COR-L47 (cell line): Measurements from ENCODE around the gene NCOA3.
A peak's percentile ranks its signal among the peaks of the same experiment; 100 is the strongest.
"Not testable (repeated sequence)": the region's sequence is repeated elsewhere in the genome, so short reads cannot be mapped to it uniquely, and the experiment has no call there.

Experiments used
- DNase-seq: peaks from one replicate; lab custom pipeline; 2025; lab: John Stamatoyannopoulos, UW

NCOA3 gene

GRCh38 chr20:47468290-47469050 is 33.2 kb upstream of the NCOA3 start:
- DNase-seq, result no peak

- no peak for DNase-seq
These were observed 26.2 kb upstream of the NCOA3 start for GRCh38 chr20:47475419-47476044.

- no peak for DNase-seq
These were observed 25.2 kb upstream of the NCOA3 start for GRCh38 chr20:47476452-47476851.

DNA sequence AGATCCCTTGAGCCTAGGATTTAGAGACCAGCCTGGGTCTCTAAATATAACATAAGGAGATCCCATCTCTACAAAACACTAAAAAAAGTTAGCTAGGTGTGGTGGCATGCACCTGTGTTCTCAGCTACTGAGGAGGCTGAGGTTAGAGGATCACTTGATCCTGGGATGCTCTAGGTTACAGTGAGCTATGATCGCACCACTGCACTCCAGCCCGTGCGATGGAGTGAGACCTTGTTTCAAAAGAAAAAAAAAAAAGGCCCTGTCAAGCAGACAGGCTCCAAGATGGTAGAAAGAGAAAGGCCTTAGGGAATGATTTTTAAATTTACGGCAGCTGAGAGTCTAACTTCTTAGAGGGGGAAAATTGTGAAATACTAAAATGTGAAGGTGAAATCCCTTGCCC is 22.6 kb upstream of the NCOA3 start:
- no peak for DNase-seq

GRCh38 chr20:47479506-47479905 is 22.2 kb upstream of the NCOA3 start:
- no peak for DNase-seq

DNA sequence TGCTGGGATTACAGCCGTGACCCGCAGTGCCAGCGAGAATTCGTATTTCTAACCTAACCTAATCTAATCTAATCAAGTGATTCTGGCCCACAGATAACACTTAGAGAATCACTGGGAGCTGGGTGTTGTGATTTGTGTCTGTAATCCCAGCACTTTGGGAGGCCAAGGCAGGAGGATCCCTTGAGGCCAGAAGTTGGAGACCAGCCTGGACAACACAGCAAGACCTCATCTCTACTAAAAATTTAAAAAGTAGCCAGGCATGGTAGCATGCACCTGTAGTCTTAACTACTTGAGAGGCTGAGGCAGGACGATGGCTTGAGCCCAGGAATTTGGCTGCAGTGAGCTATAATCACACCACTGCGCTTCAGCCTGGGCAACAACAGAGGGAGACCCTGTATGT is 21.4 kb upstream of the NCOA3 start:
- no peak for DNase-seq

GRCh38 chr20:47480705-47481104 is 21.0 kb upstream of the NCOA3 start:
- DNase-seq, result no peak

DNA sequence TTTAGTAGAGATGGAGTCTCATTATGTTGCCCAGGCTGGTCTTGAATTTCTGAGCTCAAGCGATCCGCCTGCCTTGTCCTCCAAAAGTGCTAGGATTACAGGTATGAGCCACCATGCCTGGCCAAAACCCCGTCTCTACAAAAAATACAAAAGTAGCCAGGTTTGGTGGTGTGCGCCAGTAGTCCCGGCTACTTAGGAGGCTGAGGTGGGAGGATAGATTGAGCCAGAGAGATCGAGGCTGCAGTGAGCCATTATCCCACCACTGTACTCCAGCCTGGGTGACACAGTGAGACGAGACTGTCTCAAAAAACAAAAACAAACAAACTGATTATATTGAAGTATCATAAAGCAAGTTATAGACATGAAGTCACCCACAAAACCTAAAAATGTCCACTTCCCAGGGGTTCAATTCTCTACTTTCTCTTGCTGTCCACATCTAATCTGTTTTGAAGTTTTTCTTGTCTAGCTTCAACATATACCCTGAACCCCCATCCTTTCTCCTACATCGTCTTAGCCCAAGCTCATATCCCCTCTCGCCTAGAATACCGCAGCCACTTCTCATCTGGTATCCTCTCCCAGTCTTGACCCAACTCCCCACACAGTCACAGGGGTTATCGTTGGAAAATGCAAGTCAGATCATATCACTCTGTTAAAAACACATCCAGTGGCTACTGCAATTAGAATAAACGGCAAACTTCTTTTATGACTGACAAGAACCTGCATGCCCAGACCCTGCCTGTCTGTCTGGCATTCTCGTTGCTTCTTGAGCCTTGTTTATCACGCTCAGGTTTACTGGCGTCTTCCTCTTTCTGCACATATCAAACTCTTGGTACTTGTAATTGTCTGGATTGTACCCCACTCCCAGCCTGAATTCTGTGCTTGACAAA is 20.1 kb upstream of the NCOA3 start:
- no peak for DNase-seq

- DNase-seq, result no peak
These were observed 19.0 kb upstream of the NCOA3 start for GRCh38 chr20:47482705-47483104.

GRCh38 chr20:47484303-47484702 is 17.4 kb upstream of the NCOA3 start:
- DNase-seq, result no peak

DNA sequence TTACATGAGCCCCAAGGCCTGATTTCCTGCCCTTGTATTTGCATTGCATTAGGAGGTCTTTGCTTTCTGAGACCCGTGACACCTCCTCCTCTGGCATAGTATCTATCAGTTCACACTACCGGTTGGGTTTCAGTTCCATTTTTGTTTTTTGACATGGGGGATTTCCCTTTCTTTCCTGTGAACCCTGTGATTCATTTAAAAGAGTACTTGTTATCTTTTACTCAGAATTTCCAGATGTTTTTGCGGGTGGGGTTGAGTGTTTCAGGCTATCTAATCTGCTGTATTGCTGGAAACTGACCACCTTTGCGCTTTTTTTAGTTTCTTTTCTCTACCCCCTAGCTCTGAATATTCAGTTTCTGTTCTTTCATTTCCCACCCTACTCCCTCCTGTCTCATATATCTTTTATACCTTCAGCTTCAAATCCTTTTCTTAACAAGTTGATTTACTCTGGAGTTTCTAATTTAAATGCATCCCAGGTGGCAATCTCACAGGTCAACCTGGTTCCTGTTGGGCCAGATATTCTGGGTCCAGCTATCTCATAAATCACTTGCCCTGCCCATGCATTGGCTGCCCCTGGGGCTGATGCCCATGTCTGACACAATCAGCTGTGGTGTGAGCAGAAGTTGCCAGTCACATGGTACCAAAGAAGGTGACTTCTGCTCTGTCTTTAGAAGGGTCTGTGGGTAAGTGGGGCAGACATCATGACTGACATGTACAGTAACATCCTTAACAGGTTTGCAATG is 14.3 kb upstream of the NCOA3 start:
- no peak for DNase-seq

- DNase-seq, result no peak
These were observed 12.2 kb upstream of the NCOA3 start for GRCh38 chr20:47489448-47489872.

DNA sequence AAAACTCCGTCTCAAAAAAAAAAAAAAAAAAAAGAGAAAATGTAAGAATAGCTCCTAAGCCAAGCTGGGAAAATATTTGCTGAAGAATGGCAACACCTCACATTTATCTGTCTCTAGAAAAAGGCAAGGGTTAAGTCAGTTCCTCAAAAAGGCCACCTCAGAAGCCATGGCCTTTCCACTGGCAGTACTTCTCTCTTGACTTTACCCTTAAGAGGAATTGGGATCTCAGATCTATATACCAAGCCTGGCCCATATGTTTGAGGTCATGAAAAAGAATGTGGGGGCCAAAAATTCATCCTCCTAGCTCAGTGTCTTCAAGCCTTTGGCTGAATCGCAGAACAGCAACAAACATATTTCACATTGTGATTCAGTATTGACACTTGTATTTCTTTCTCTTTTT is 10.9 kb upstream of the NCOA3 start:
- DNase-seq, result no peak

GRCh38 chr20:47492284-47492683 is 9.4 kb upstream of the NCOA3 start:
- DNase-seq, result no peak

DNA sequence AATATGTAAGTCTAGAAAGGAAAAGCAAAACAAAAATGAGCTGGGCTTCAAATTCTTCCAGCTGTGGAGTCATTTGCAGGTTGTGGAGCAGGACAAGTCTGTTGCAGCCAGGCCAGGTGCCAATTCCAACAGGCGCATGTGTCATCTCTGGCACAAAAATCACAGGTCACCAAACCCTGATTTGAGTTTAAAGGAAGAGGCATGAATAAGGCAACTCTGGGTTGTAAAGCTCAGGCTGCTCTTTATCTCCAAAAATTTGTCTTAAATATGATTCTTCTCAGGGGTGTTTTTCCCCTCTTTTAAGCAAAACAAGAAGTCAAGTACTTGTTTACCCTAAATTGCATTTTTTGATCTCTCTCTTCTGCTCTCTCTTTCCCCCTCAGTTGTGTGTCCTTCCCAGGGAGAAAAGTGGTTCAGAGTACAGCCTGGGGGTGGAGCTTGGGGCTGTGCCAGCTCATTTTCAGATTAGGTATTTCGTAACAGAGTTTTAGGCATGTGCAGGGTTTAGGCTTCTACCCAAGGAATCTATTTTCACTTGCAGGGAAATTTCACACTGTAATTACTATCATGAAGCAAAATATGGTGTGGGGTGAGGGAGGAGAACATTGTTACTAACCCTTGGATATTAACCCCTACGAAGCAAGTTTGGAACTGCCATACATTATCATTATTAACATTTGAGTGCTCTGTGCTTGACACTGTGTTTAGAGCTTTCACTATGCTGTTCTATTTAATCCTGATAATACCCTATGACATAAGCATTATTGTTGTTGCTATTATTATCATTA is 8.3 kb upstream of the NCOA3 start:
- DNase-seq, result peak; percentile 55

- no peak for DNase-seq
These were observed 7.8 kb upstream of the NCOA3 start for GRCh38 chr20:47493963-47494293.

DNA sequence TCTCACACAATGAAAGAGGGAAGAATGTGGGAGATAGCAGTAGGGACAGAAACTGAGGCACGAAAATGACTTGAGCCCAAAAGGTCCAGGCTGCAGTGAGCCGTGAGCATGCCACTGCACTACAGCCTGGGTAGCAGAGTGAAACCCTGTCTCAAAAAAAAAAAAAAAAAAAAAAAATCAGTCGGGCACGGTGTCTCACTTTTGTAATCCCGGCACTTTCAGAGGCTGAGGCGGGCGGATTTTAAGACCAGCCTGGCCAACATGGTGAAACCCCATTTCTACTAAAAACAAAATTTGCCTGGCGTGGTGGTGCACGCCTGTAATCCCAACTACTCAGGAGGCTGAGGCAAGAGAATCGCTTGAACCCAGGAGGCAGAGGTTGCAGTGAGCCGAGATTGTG is 7.1 kb upstream of the NCOA3 start:
- not testable (repeated sequence) for DNase-seq

- no peak for DNase-seq
These were observed 5.6 kb upstream of the NCOA3 start for GRCh38 chr20:47496118-47496517.

- DNase-seq, result no peak
These were observed 3.1 kb upstream of the NCOA3 start for GRCh38 chr20:47498606-47499005.

DNA sequence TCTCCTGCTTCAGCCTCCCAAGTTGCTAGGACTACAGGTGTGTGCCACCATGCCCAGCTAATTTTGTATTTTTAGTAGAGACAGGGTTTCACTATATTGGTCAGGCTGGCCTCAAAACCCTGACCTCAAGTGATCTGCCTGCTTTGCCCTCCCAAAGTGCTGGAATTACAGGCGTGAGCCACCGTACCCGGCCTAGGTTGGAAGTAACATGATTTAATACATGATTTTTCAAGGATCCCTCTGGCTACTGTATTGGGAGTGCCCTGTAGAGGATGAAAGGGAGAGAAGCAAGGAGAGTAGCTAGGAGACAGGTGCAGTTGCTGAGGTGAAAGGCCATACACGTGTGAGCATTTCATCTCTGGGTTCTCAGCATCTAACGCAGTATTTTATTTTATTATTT is 2.6 kb upstream of the NCOA3 start:
- DNase-seq, result no peak

- DNase-seq, result not testable (repeated sequence)
These were observed 1.6 kb upstream of the NCOA3 start for GRCh38 chr20:47500082-47500481.
